K562 (cell line): ENCODE results near the gene DDAH1. TPM values are rescaled to one million over a fixed set of nuclear protein-coding genes. Genes with fewer than 3 reads are reported as not detected.

Source experiments
- ATAC-seq: fragments of 200-7000 bp; cut with Tn5 transposase; 3 replicates; pipeline ENCODE4 v1.9.1; 2020; ENCODE audit warnings: moderate library complexity
- BruUV-seq: library from RNA; stranded (reverse); fragments of 400-500 nt; replicated peaks from 2 replicates; lab custom pipeline; 2021; lab: Mats Ljungman, UMichigan
- CTCF ChIA-PET: fragments of 300-600 bp; formaldehyde crosslinking; extraction: SDS; loops from one replicate; lab custom pipeline; 2021; ENCODE audit warnings: low intra/inter-chr PET ratio; lab: Yijun Ruan, JAX
- POLR2A ChIA-PET: fragments of 300-600, 350-650 bp; sonication (Branson Sonifier 250); formaldehyde crosslinking; extraction: SDS; loops from one replicate; lab custom pipeline; 2021; ENCODE audit warnings: antibody characterized with exemption, inconsistent platforms; lab: Yijun Ruan, JAX
- DNase-seq, 4 experiments: peaks; one replicate each; pipeline versions ENCODE4 v3.0.0 to v3.0.0-alpha.2; 2011 to 2018; ENCODE audit warnings: low spot score in 3 of 4, mixed read lengths in 3 of 4; ENCODE audit errors: extremely low read depth in 1 of 4
- FAIRE-seq: peaks from 2 replicates; lab custom pipeline; 2011; peaks lifted over from hg19 to GRCh38; lab: Jason Lieb, UNC
- H2AFZ ChIP-seq: 2 replicates; pipeline ENCODE4 v1.6.0; 2011; ENCODE audit warnings: low read depth, low read length, control low read depth, inconsistent platforms
- H3K27ac ChIP-seq: fragments of 200-600 bp; 3 replicates; pipeline ENCODE4 v1.8.0; 2011; ENCODE audit warnings: low read depth, mild to moderate bottlenecking, control low read depth, inconsistent platforms, low read length, moderate library complexity, mixed read lengths; ENCODE audit errors: extremely low read depth
- H3K27me3 ChIP-seq, 2 experiments: fragments of 300-600 bp in 1 of 2; 2 replicates in 1 of 2; 3 replicates in 1 of 2; pipeline versions ENCODE4 v1.6.0 to v1.8.0; 2011; ENCODE audit warnings: inconsistent platforms in 2 of 2, low read length in 2 of 2, mild to moderate bottlenecking in 1 of 2, mixed read lengths in 1 of 2, moderate library complexity in 1 of 2; ENCODE audit not compliant: control insufficient read depth in 2 of 2, insufficient read depth in 2 of 2
- H3K36me3 ChIP-seq: fragments of 300-600 bp; 3 replicates; pipeline ENCODE4 v1.8.0; 2011; ENCODE audit warnings: mild to moderate bottlenecking, low read length, inconsistent platforms; ENCODE audit not compliant: control insufficient read depth, insufficient read depth
- H3K4me1 ChIP-seq, 2 experiments: fragments of 200-600 bp in 1 of 2; replicated peaks in 1 of 2; 2 replicates in 1 of 2; 3 replicates in 1 of 2; pipeline versions ENCODE4 v1.5.1 to v1.8.0; 2011; ENCODE audit warnings: inconsistent platforms in 2 of 2, low read length in 2 of 2, mild to moderate bottlenecking in 1 of 2, mixed read lengths in 1 of 2, moderate library complexity in 1 of 2; ENCODE audit not compliant: control insufficient read depth in 2 of 2, insufficient read depth in 2 of 2
- H3K4me2 ChIP-seq: 2 replicates; pipeline ENCODE4 v1.6.1; 2011; ENCODE audit warnings: low read length, control low read depth, inconsistent platforms, mixed read lengths; ENCODE audit not compliant: insufficient read depth
- H3K4me3 ChIP-seq: fragments of 200-600 bp; sonication (generic), shearing (Covaris generic); 2 replicates; pipeline ENCODE4 v1.5.1; 2016; ENCODE audit warnings: control low read depth, inconsistent platforms
- H3K79me2 ChIP-seq: fragments of 200-600 bp; 3 replicates; pipeline ENCODE4 v1.8.0; 2011; ENCODE audit warnings: low read length, inconsistent platforms; ENCODE audit not compliant: control insufficient read depth, insufficient read depth
- H3K9ac ChIP-seq, 2 experiments: 2 replicates each; pipeline versions ENCODE4 v1.6.0 to v1.6.1; 2011; ENCODE audit warnings: low read depth in 2 of 2, low read length in 2 of 2, control low read depth in 1 of 2, inconsistent platforms in 1 of 2, mild to moderate bottlenecking in 1 of 2, mixed read lengths in 1 of 2; ENCODE audit not compliant: insufficient read depth in 1 of 2
- H3K9me1 ChIP-seq: one replicate; pipeline ENCODE4 v1.6.0; 2011; ENCODE audit warnings: inconsistent platforms, mild to moderate bottlenecking, low read length, moderate library complexity; ENCODE audit not compliant: control insufficient read depth, insufficient read depth
- H3K9me3 ChIP-seq: replicated peaks from 2 replicates; pipeline ENCODE4 v1.5.1; 2011; ENCODE audit warnings: low read depth, low read length, inconsistent platforms; ENCODE audit not compliant: control insufficient read depth, insufficient read depth
- H4K20me1 ChIP-seq: replicated peaks from 2 replicates; pipeline ENCODE4 v1.6.1; 2011; ENCODE audit warnings: low read length, inconsistent platforms, mixed read lengths; ENCODE audit not compliant: control insufficient read depth, insufficient read depth
- HMGXB4 ChIP-seq: sonication (generic); formaldehyde crosslinking; IDR thresholded peaks from 2 replicates; pipeline ENCODE4 v1.8.1; 2023; ENCODE audit warnings: mild to moderate bottlenecking, missing genetic modification reagents
- SPI1 ChIP-seq: IDR thresholded peaks from 2 replicates; pipeline ENCODE4 v1.6.1; 2011; ENCODE audit warnings: low read depth, low read length, control low read depth, borderline replicate concordance
- ZNF696 ChIP-seq: fragments of 250-450 bp; sonication (Bioruptor Pico); conservative IDR thresholded peaks from 2 replicates; pipeline ENCODE4 v1.4.0; 2020; ENCODE audit warnings: mild to moderate bottlenecking, moderate library complexity
- ZNF75A ChIP-seq: fragments of 450-650 bp; formaldehyde crosslinking; IDR thresholded peaks from 2 replicates; pipeline ENCODE4 v1.4.0; 2020; ENCODE audit warnings: mild to moderate bottlenecking
- WGBS: fragments of 100-300 bp; shearing (Covaris generic); methylation state at CpG from one replicate; pipeline ENCODE4 v1.1.6; 2016; ENCODE audit warnings: low coverage, mixed read lengths; ENCODE audit not compliant: insufficient coverage; ENCODE audit errors: missing lambda C conversion rate; 5-methylcytosine and 5-hydroxymethylcytosine counted together
- in situ Hi-C: fragments of 300-500 bp; cut with MboI; formaldehyde crosslinking; loops from 4 replicates; pipeline ENCODE4 v1.15.0; 2018; ENCODE audit warnings: inconsistent platforms, mixed read lengths
- intact Hi-C: fragments of 100-400 bp; cut with micrococcal nuclease; formaldehyde crosslinking; loops from 2 replicates; pipeline ENCODE4 v1.14.2; 2022
- polyA plus RNA-seq, 8 experiments: library from polyadenylated mRNA; depleted of rRNA in 4 of 8; stranded (reverse) in 5 of 8; unstranded in 3 of 8; fragments of >200 nt; fragmentation: Nextera tagmentation in 2 of 8; fragmentation: Illumina TruSeq in 1 of 8; extraction: Ambion mirVana in 2 of 8; extraction: Trizol in 1 of 8; gene quantifications; 2 replicates each; pipeline versions ENCODE4 v1.2.1 to v1.2.3, GENCODE V29; 2011 to 2014; ENCODE audit warnings: inconsistent platforms in 1 of 8, missing spikeins in 1 of 8
- total RNA-seq, 7 experiments: library from RNA; depleted of rRNA in 6 of 7; stranded (reverse); fragments of >200 nt in 6 of 7; fragmentation: Illumina TruSeq in 2 of 7; extraction: Trizol in 2 of 7; gene quantifications; 2 replicates each; pipeline versions ENCODE4 v1.2.1 to v1.2.3, GENCODE V29; 2011 to 2021; ENCODE audit warnings: low replicate concordance in 1 of 7

Gene DDAH1
- total and polyA plus RNA-seq, 9 of the 15 experiments (the other 6 are each of a cell fraction or from before 2014, with no cell fraction given) = 0.04 to 0.24 (median 0.10) TPM

DNA sequence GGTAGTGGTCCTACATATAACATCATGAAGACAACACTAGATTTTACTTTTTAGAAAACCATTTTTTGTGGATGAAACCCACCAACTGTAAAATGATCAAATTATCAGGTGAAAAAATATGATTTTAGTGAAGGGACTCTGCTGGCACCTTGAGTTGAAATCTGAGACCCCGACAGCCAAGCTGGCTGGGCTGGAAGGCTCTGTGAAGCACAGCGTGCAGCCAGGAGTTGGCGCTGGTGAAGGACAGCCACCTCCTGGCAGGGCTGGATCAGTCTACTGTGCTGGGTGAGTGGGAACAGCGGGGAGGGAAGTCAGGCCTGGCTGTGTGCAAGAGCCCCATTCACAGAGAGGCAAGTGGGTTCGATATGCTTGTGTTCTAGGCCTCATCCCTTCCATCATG is 47.9 kb downstream of the DDAH1 start:
- no peaks in the 10 kb centered on the region for H3K27me3 ChIP-seq
- no peaks in the 10 kb centered on the region for H4K20me1 ChIP-seq
- ATAC-seq = no peak
- ChIA-PET POLR2A (no interaction called here), CTCF (no interaction called here)
- no peak for DNase-seq
- H3K36me3 ChIP-seq = no peaks in the 10 kb centered on the region
- H3K9me3 ChIP-seq = no peaks in the 10 kb centered on the region
- no peak overlapping the region for H3K4me3 ChIP-seq
- no peak overlapping the region for H3K9ac ChIP-seq
- no peak for FAIRE-seq
- in situ Hi-C loops = no loop called here
- H2AFZ ChIP-seq = no peak overlapping the region
- BruUV-seq = no TSS peak
- no peak for TF ChIP-seq HMGXB4 (CRISPR knock-in tag)
- H3K79me2 ChIP-seq = no peaks in the 10 kb centered on the region
- intact Hi-C loops = no loop called here
- no peak overlapping the region for H3K4me2 ChIP-seq
- H3K9me1 ChIP-seq = no peaks in the 10 kb centered on the region
- H3K4me1 ChIP-seq = no peaks in the 10 kb centered on the region
- H3K27ac ChIP-seq = no peak overlapping the region
- 0% methylated on average over 3 of the region's 5 CpGs for WGBS

GRCh38 chr1:85413169-85413568 is 51.8 kb downstream of the DDAH1 start:
- TF ChIP-seq SPI1 (no peak), ZNF75A (no peak), ZNF696 (CRISPR knock-in tag) (no peak)
- TF ChIP-seq, all 486 proteins: peak for 0
- intact Hi-C loops = no loop called here
- H3K4me3 ChIP-seq = no peak overlapping the region
- DNase-seq (no peak), ATAC-seq (no peak), FAIRE-seq (no peak)
- no TSS peak for BruUV-seq
- no peak overlapping the region for H2AFZ ChIP-seq
- no peak overlapping the region for H3K4me2 ChIP-seq
- H3K36me3 ChIP-seq = no peaks in the 10 kb centered on the region
- H3K4me1 ChIP-seq = no peaks in the 10 kb centered on the region
- no peak overlapping the region for H3K27ac ChIP-seq
- H3K9me3 ChIP-seq = no peaks in the 10 kb centered on the region
- H4K20me1 ChIP-seq = no peaks in the 10 kb centered on the region
- H3K27me3 ChIP-seq = no peaks in the 10 kb centered on the region
- in situ Hi-C loops = no loop called here
- 0% methylated on average over 1 of the region's 1 CpG for WGBS
- no peaks in the 10 kb centered on the region for H3K9me1 ChIP-seq
- CTCF ChIA-PET = no interaction called here
- POLR2A ChIA-PET = no interaction called here
- no peaks in the 10 kb centered on the region for H3K79me2 ChIP-seq
- H3K9ac ChIP-seq = no peak overlapping the region
